Smooth muscle cell (in vitro differentiated cells): ENCODE results near the gene SLC36A1. TPM values are rescaled to one million over a fixed set of nuclear protein-coding genes. Genes with fewer than 3 reads are reported as not detected.

Experiments
- DNase-seq: peaks from one replicate; lab custom pipeline; 2025; ENCODE audit not compliant: unreplicated experiment; lab: John Stamatoyannopoulos, UW
- H2AFZ ChIP-seq: fragments of 200-600 bp; sonication (generic); 2 replicates; pipeline ENCODE4 v1.6.0; 2016; ENCODE audit warnings: antibody characterized with exemption, low read depth, mild to moderate bottlenecking
- H3F3A ChIP-seq: fragments of 200-600 bp; sonication (generic); 2 replicates; pipeline ENCODE4 v1.6.0; 2017; ENCODE audit warnings: antibody characterized with exemption, low read depth
- H3K27ac ChIP-seq: fragments of 200-600 bp; sonication (generic); 2 replicates; pipeline ENCODE4 v1.5.1; 2016; ENCODE audit warnings: low read depth, mild to moderate bottlenecking
- H3K27me3 ChIP-seq: fragments of 200-600 bp; sonication (generic); 2 replicates; pipeline ENCODE4 v1.6.1; 2016; ENCODE audit warnings: low read depth, mild to moderate bottlenecking
- H3K36me3 ChIP-seq: fragments of 200-600 bp; sonication (generic); 2 replicates; pipeline ENCODE4 v1.5.1; 2016; ENCODE audit warnings: low read depth
- H3K4me1 ChIP-seq: fragments of 200-600 bp; sonication (generic); 2 replicates; pipeline ENCODE4 v1.5.1; 2016; ENCODE audit warnings: low read depth
- H3K4me2 ChIP-seq: fragments of 200-600 bp; sonication (generic); 2 replicates; pipeline ENCODE4 v1.6.0; 2016; ENCODE audit warnings: mild to moderate bottlenecking
- H3K4me3 ChIP-seq: fragments of 200-600 bp; sonication (generic); 2 replicates; pipeline ENCODE4 v1.5.1; 2016; ENCODE audit warnings: mild to moderate bottlenecking
- H3K79me2 ChIP-seq: fragments of 200-600 bp; sonication (generic); 2 replicates; pipeline ENCODE4 v1.6.0; 2016; ENCODE audit warnings: low read depth, mild to moderate bottlenecking
- H3K9ac ChIP-seq: fragments of 200-600 bp; sonication (generic); 2 replicates; pipeline ENCODE4 v1.6.0; 2016; ENCODE audit warnings: low read depth
- H3K9me3 ChIP-seq: fragments of 200-600 bp; sonication (generic); replicated peaks from 2 replicates; pipeline ENCODE4 v1.5.1; 2016; ENCODE audit warnings: low read depth
- H4K20me1 ChIP-seq: fragments of 200-600 bp; sonication (generic); 2 replicates; pipeline ENCODE4 v1.6.0; 2016; ENCODE audit warnings: low read depth
- WGBS: methylation state at CpG from one replicate; pipeline ENCODE4 v1.1.7; 2016; ENCODE audit warnings: low lambda C conversion rate; 5-methylcytosine and 5-hydroxymethylcytosine counted together
- polyA plus RNA-seq: library from polyadenylated mRNA; unstranded; fragments of >200 nt; fragmentation: Nextera tagmentation; extraction: Ambion mirVana; gene quantifications from 2 replicates; pipeline ENCODE4 v1.2.1, GENCODE V29; 2016
- total RNA-seq: library from RNA; depleted of rRNA; stranded (reverse); fragments of >200 nt; gene quantifications from 2 replicates; pipeline ENCODE4 v1.2.3, GENCODE V29; 2014
- TF ChIP-seq, protein P1 (sequence below): fragments of 200-600 bp; sonication (generic); IDR thresholded peaks from 2 replicates; pipeline ENCODE4 v1.5.1; 2017; ENCODE audit warnings: borderline replicate concordance, mild to moderate bottlenecking, antibody characterized with exemption; ENCODE audit not compliant: insufficient read depth, poor library complexity, severe bottlenecking

The SLC36A1 gene
- total and polyA plus RNA-seq, 2 experiments from 2014 or later, result 6.9 to 8.8 TPM

- Histone ChIP-seq H3K36me3 (no peaks in the 10 kb centered on the region), H3K4me2 (no peak overlapping the region), H3K4me3 (no peak overlapping the region), H3K9ac (no peak overlapping the region), H3K4me1 (peaks cover 17% of the 10 kb centered on the region), H2AFZ (no peak overlapping the region), H3K27me3 (no peaks in the 10 kb centered on the region), H3K27ac (peak overlapping the region; percentile 29), H3K79me2 (no peaks in the 10 kb centered on the region), H4K20me1 (no peaks in the 10 kb centered on the region), H3F3A (peaks cover 13% of the 10 kb centered on the region), H3K9me3 (no peaks in the 10 kb centered on the region)
- WGBS, result 58% methylated on average over 3 of the region's 3 CpGs
- no peak for DNase-seq
- TF ChIP-seq, protein P1, sequence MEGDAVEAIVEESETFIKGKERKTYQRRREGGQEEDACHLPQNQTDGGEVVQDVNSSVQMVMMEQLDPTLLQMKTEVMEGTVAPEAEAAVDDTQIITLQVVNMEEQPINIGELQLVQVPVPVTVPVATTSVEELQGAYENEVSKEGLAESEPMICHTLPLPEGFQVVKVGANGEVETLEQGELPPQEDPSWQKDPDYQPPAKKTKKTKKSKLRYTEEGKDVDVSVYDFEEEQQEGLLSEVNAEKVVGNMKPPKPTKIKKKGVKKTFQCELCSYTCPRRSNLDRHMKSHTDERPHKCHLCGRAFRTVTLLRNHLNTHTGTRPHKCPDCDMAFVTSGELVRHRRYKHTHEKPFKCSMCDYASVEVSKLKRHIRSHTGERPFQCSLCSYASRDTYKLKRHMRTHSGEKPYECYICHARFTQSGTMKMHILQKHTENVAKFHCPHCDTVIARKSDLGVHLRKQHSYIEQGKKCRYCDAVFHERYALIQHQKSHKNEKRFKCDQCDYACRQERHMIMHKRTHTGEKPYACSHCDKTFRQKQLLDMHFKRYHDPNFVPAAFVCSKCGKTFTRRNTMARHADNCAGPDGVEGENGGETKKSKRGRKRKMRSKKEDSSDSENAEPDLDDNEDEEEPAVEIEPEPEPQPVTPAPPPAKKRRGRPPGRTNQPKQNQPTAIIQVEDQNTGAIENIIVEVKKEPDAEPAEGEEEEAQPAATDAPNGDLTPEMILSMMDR, result no peak
Observed at GRCh38 chr5:151483176-151483575, 35.8 kb downstream of the SLC36A1 start.

GRCh38 chr5:151483647-151484046 lies 36.2 kb downstream of the SLC36A1 start:
- Histone ChIP-seq H3K27ac (no peak overlapping the region), H3K4me3 (no peak overlapping the region), H3K9me3 (no peaks in the 10 kb centered on the region), H3K4me2 (no peak overlapping the region), H4K20me1 (no peaks in the 10 kb centered on the region), H3K36me3 (no peaks in the 10 kb centered on the region), H3K27me3 (no peaks in the 10 kb centered on the region), H3K4me1 (peaks cover 17% of the 10 kb centered on the region), H3K79me2 (no peaks in the 10 kb centered on the region), H3K9ac (no peak overlapping the region), H3F3A (peaks cover 13% of the 10 kb centered on the region), H2AFZ (no peak overlapping the region)
- WGBS, result 93% methylated on average over 5 of the region's 5 CpGs
- TF ChIP-seq, protein P1, result no peak
- DNase-seq, result no peak

DNA sequence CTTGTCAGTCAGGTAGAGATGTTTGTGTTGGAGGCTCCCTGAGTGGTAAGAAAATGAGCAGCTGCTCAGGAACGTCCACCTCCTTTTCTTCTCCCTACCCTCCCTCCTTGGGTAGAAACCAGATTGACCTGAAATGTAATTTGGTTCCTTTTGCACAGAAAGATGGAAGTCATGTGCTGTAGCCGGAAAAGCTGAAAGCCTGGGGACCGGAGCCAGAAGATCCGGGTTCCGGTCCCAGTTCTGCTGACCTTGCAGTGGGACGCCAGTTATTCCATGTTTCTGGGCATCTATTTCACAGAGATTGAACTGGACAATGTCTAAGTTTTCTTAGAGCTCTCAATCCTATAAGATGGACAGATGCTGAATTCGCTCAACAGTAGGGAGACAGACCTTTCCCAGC lies 40.1 kb downstream of the SLC36A1 start:
- WGBS, result 95% methylated on average over 7 of the region's 7 CpGs
- Histone ChIP-seq H3K9ac (no peak overlapping the region), H3K4me3 (no peak overlapping the region), H4K20me1 (no peaks in the 10 kb centered on the region), H3K36me3 (no peaks in the 10 kb centered on the region), H2AFZ (no peak overlapping the region), H3K79me2 (no peaks in the 10 kb centered on the region), H3K9me3 (no peaks in the 10 kb centered on the region), H3F3A (no peaks in the 10 kb centered on the region), H3K4me2 (no peak overlapping the region), H3K27me3 (no peaks in the 10 kb centered on the region), H3K4me1 (no peaks in the 10 kb centered on the region), H3K27ac (no peak overlapping the region)
- TF ChIP-seq, protein P1, result no peak
- no peak for DNase-seq

DNA sequence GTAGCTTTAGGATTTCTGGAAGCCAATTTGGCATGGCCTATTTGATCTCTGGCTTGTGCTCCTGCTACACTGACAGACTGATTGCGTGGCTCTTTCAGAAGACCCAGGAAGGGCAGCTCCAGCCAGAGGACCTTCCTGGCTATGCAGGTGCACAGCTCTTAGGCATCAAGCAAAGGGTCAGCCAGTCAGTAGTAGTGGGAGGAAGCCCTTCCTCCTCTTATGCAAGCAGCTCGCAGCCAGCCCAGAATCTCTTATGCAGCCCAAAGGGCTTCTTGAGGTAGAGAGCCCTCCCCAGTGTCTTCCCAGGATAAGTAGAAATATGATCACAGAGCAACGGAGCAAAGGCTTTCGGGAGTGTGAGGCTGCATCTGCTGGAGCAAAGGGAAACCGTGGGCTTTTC lies 43.2 kb downstream of the SLC36A1 start:
- TF ChIP-seq, protein P1, result no peak
- Histone ChIP-seq H3K9me3 (no peaks in the 10 kb centered on the region), H3K9ac (no peak overlapping the region), H4K20me1 (no peaks in the 10 kb centered on the region), H3K4me2 (no peak overlapping the region), H3F3A (no peaks in the 10 kb centered on the region), H3K4me3 (no peak overlapping the region), H2AFZ (no peak overlapping the region), H3K36me3 (no peaks in the 10 kb centered on the region), H3K27me3 (no peaks in the 10 kb centered on the region), H3K27ac (no peak overlapping the region), H3K4me1 (peaks cover under 1% of the 10 kb centered on the region), H3K79me2 (no peaks in the 10 kb centered on the region)
- no peak for DNase-seq
- WGBS, result 88% methylated on average over 5 of the region's 5 CpGs
